Measurements from ENCODE around the gene SCUBE1.

Gene SCUBE1

GRCh38 chr22:43174941-43175531, 168.1 kb downstream of the SCUBE1 start:
- H3K4me3 ChIP-seq (ENCODE audit: low read length): no peak overlapping the region
- no peak for DNase-seq (ENCODE audit: low read depth, low spot score)

- DNase-seq (ENCODE audit: low read depth, low spot score): no peak
Observed at GRCh38 chr22:43173976-43174720, 169.0 kb downstream of the SCUBE1 start.

GRCh38 chr22:43173566-43173965, 169.6 kb downstream of the SCUBE1 start:
- DNase-seq (ENCODE audit: low read depth, low spot score): no peak

More at GRCh38 chr22:43173976-43174720, 169.0 kb downstream of the SCUBE1 start:
- H3K4me3 ChIP-seq (ENCODE audit: low read length): no peak overlapping the region

GRCh38 chr22:43172191-43172590, 171.0 kb downstream of the SCUBE1 start:
- DNase-seq (ENCODE audit: low read depth, low spot score): no peak
- H3K4me3 ChIP-seq (ENCODE audit: low read length): no peak overlapping the region

More at GRCh38 chr22:43173566-43173965, 169.6 kb downstream of the SCUBE1 start:
- H3K4me3 ChIP-seq (ENCODE audit: low read length): no peak overlapping the region

- no peak for DNase-seq (ENCODE audit: low read depth, low spot score)
- H3K4me3 ChIP-seq (ENCODE audit: low read length): no peak overlapping the region
Observed at GRCh38 chr22:43171607-43172006, 171.6 kb downstream of the SCUBE1 start.

GRCh38 chr22:43171019-43171491, 172.1 kb downstream of the SCUBE1 start:
- no peak for DNase-seq (ENCODE audit: low read depth, low spot score)
- no peak overlapping the region for H3K4me3 ChIP-seq (ENCODE audit: low read length)

GRCh38 chr22:43170131-43170480, 173.1 kb downstream of the SCUBE1 start:
- H3K4me3 ChIP-seq (ENCODE audit: low read length): no peak overlapping the region
- DNase-seq (ENCODE audit: low read depth, low spot score): no peak

- no peak for DNase-seq (ENCODE audit: low read depth, low spot score)
- no peak overlapping the region for H3K4me3 ChIP-seq (ENCODE audit: low read length)
Observed at GRCh38 chr22:43169310-43170130, 173.7 kb downstream of the SCUBE1 start.

GRCh38 chr22:43168471-43169309, 174.5 kb downstream of the SCUBE1 start:
- H3K4me3 ChIP-seq (ENCODE audit: low read length): no peak overlapping the region
- DNase-seq (ENCODE audit: low read depth, low spot score): no peak

GRCh38 chr22:43167001-43167589, 176.1 kb downstream of the SCUBE1 start:
- DNase-seq (ENCODE audit: low read depth, low spot score): no peak
- H3K4me3 ChIP-seq (ENCODE audit: low read length): no peak overlapping the region

GRCh38 chr22:43166132-43166930, 176.8 kb downstream of the SCUBE1 start:
- H3K4me3 ChIP-seq (ENCODE audit: low read length): no peak overlapping the region
- no peak for DNase-seq (ENCODE audit: low read depth, low spot score)

GRCh38 chr22:43164636-43165035, 178.5 kb downstream of the SCUBE1 start:
- no peak for DNase-seq (ENCODE audit: low read depth, low spot score)
- H3K4me3 ChIP-seq (ENCODE audit: low read length): no peak overlapping the region

GRCh38 chr22:43163241-43163795, 179.9 kb downstream of the SCUBE1 start:
- no peak for DNase-seq (ENCODE audit: low read depth, low spot score)
- H3K4me3 ChIP-seq (ENCODE audit: low read length): no peak overlapping the region

GRCh38 chr22:43162412-43163150, 180.6 kb downstream of the SCUBE1 start:
- no peak for DNase-seq (ENCODE audit: low read depth, low spot score)
- H3K4me3 ChIP-seq (ENCODE audit: low read length): no peak overlapping the region

- no peak for DNase-seq (ENCODE audit: low read depth, low spot score)
- H3K4me3 ChIP-seq (ENCODE audit: low read length): no peak overlapping the region
Observed at GRCh38 chr22:43160497-43161126, 182.6 kb downstream of the SCUBE1 start.

GRCh38 chr22:43159484-43160178, 183.5 kb downstream of the SCUBE1 start:
- H3K4me3 ChIP-seq (ENCODE audit: low read length): no peak overlapping the region
- no peak for DNase-seq (ENCODE audit: low read depth, low spot score)

Data from Jurkat, Clone E6-1 (cell line).